Measurements from ENCODE around the gene APOL1.

APOL1 gene

DNA sequence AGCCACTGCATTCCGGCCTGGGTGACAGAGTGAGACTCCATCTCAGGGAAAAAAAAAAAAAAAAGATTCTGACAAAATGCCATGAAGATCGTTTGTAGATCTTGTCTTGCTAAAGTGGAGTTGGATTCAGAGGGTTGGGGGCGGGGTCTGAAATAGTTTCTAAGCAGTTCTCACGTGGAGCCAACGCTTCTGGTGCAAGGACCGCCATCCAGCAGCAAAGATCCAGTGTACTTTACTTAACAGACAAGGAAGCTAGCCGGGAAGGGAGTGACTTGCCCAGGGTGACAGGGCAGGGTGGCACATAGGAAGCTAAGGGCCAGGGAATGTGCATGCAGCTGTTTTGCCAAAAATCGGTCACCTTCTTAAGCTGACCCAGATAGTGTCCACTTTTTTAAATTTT lies 27.4 kb downstream of the APOL1 start:
- Histone ChIP-seq H3K79me2 (ENCODE audit: control insufficient read depth, low read length) (no peaks in the 10 kb centered on the region), H3K4me3 (ENCODE audit: low read length) (no peak overlapping the region), H3K4me2 (ENCODE audit: low read length) (no peak overlapping the region), H3F3A (ENCODE audit: control insufficient read depth, insufficient read depth) (peaks cover 17% of the 10 kb centered on the region), H3K9me3 (ENCODE audit: control insufficient read depth, insufficient read depth, low read length) (no peaks in the 10 kb centered on the region), H3K27ac (ENCODE audit: low read depth, low read length) (no peak overlapping the region), H3K4me1 (ENCODE audit: control insufficient read depth, low read length) (peaks cover 17% of the 10 kb centered on the region), H3K9me2 (replicated peaks; ENCODE audit: control insufficient read depth, low read length) (no peaks in the 10 kb centered on the region), H3K27me3 (ENCODE audit: control insufficient read depth, low read length) (no peaks in the 10 kb centered on the region), H4K20me1 (ENCODE audit: control insufficient read depth, insufficient read depth, low read depth, low read length) (peaks cover 9% of the 10 kb centered on the region), H3K36me3 (ENCODE audit: control insufficient read depth, low read length) (peaks cover 43% of the 10 kb centered on the region)
- no peak for TF ChIP-seq CTCF (IDR thresholded peaks at IDR 0.05; ENCODE audit: low read depth, low read length, poor library complexity, severe bottlenecking)
- no peak for TF ChIP-seq EZH2phosphoT487 (IDR thresholded peaks at IDR 0.05; ENCODE audit: borderline replicate concordance, low read length)

DNA sequence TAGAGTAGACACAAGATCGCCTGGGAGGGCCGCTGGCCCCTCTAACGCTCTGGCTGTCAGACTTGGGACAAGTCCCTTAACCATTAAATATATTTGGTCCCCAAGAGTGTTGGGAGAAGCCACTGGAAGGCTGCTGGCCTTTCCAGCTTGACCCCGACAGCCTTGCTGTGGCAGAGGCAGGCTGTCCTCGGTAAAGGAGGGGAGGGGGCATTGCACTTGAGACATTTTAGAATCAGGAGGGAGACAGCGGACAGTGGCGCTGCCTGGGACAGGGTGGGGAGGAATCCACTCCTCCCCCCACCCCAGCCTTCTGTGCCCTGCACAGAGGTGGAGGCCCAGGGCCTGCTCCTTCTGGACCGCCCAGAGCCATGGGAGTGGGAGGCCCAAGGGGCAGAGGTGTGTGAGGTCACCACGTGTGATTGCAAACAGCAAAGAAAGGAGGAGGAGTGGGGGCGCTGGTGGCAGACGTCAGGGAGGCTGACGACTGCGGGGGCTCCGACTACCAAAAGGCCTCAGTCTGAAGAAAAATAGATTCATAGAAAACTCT lies 28.9 kb downstream of the APOL1 start:
- Histone ChIP-seq H3K79me2 (ENCODE audit: control insufficient read depth, low read length) (no peaks in the 10 kb centered on the region), H4K20me1 (ENCODE audit: control insufficient read depth, insufficient read depth, low read depth, low read length) (peaks cover 9% of the 10 kb centered on the region), H3K9me3 (ENCODE audit: control insufficient read depth, insufficient read depth, low read length) (no peaks in the 10 kb centered on the region), H3K4me2 (ENCODE audit: low read length) (no peak overlapping the region), H3K36me3 (ENCODE audit: control insufficient read depth, low read length) (peaks cover 58% of the 10 kb centered on the region), H3F3A (ENCODE audit: control insufficient read depth, insufficient read depth) (peaks cover 17% of the 10 kb centered on the region), H3K27ac (ENCODE audit: low read depth, low read length) (no peak overlapping the region), H3K4me1 (ENCODE audit: control insufficient read depth, low read length) (peaks cover 17% of the 10 kb centered on the region), H3K4me3 (ENCODE audit: low read length) (no peak overlapping the region), H3K9me2 (replicated peaks; ENCODE audit: control insufficient read depth, low read length) (no peaks in the 10 kb centered on the region), H3K27me3 (ENCODE audit: control insufficient read depth, low read length) (no peaks in the 10 kb centered on the region)
- no peak for TF ChIP-seq EZH2phosphoT487 (IDR thresholded peaks at IDR 0.05; ENCODE audit: borderline replicate concordance, low read length)
- no peak for TF ChIP-seq CTCF (IDR thresholded peaks at IDR 0.05; ENCODE audit: low read depth, low read length, poor library complexity, severe bottlenecking)

GRCh38 chr22:36282328-36282831 lies 29.4 kb downstream of the APOL1 start:
- peaks cover 17% of the 10 kb centered on the region for H3K4me1 ChIP-seq (ENCODE audit: control insufficient read depth, low read length)
- peaks cover 9% of the 10 kb centered on the region for H4K20me1 ChIP-seq (ENCODE audit: control insufficient read depth, insufficient read depth, low read depth, low read length)
- peaks cover 62% of the 10 kb centered on the region for H3K36me3 ChIP-seq (ENCODE audit: control insufficient read depth, low read length)
- TF ChIP-seq CTCF (IDR thresholded peaks at IDR 0.05; ENCODE audit: low read depth, low read length, poor library complexity, severe bottlenecking) (no peak), EZH2phosphoT487 (IDR thresholded peaks at IDR 0.05; ENCODE audit: borderline replicate concordance, low read length) (no peak)
- H3K27me3 ChIP-seq (ENCODE audit: control insufficient read depth, low read length), result no peaks in the 10 kb centered on the region
- H3K27ac ChIP-seq (ENCODE audit: low read depth, low read length), result no peak overlapping the region
- H3K79me2 ChIP-seq (ENCODE audit: control insufficient read depth, low read length), result no peaks in the 10 kb centered on the region
- no peaks in the 10 kb centered on the region for H3K9me2 ChIP-seq (replicated peaks; ENCODE audit: control insufficient read depth, low read length)
- H3K4me3 ChIP-seq (ENCODE audit: low read length), result no peak overlapping the region
- H3F3A ChIP-seq (ENCODE audit: control insufficient read depth, insufficient read depth), result peaks cover 17% of the 10 kb centered on the region
- H3K4me2 ChIP-seq (ENCODE audit: low read length), result no peak overlapping the region
- H3K9me3 ChIP-seq (ENCODE audit: control insufficient read depth, insufficient read depth, low read length), result no peaks in the 10 kb centered on the region
